H9 (cell line): ENCODE measurements around the gene WDR13. TPM values are rescaled to one million over a fixed set of nuclear protein-coding genes. Genes with fewer than 3 reads are reported as not detected.

Experiments
- DNase-seq: peaks from one replicate; pipeline ENCODE4 v3.0.0-alpha.2; 2017
- H2AFZ ChIP-seq: one replicate; pipeline ENCODE4 v1.6.1; 2013; ENCODE audit warnings: mild to moderate bottlenecking, low read length, control low read depth, moderate library complexity
- H2AK5ac ChIP-seq: 2 replicates; pipeline ENCODE4 v1.6.1; 2013; ENCODE audit warnings: low read length, control low read depth, mixed read lengths; ENCODE audit not compliant: insufficient read length
- H2BK120ac ChIP-seq: one replicate; pipeline ENCODE4 v1.6.1; 2013; ENCODE audit warnings: low read depth, mild to moderate bottlenecking, low read length, control low read depth, inconsistent platforms; ENCODE audit not compliant: poor library complexity, severe bottlenecking
- H2BK12ac ChIP-seq: 2 replicates; pipeline ENCODE4 v1.6.1; 2013; ENCODE audit warnings: low read length, control low read depth, mixed read lengths, low read depth; ENCODE audit not compliant: insufficient read length
- H2BK15ac ChIP-seq: 2 replicates; pipeline ENCODE4 v1.6.1; 2013; ENCODE audit warnings: low read depth, low read length, control low read depth
- H2BK20ac ChIP-seq: one replicate; pipeline ENCODE4 v1.6.1; 2013; ENCODE audit warnings: low read depth, mild to moderate bottlenecking, low read length, control low read depth, inconsistent platforms; ENCODE audit not compliant: poor library complexity, severe bottlenecking
- H2BK5ac ChIP-seq: 2 replicates; pipeline ENCODE4 v1.6.1; 2013; ENCODE audit warnings: low read length, control low read depth, mixed read lengths; ENCODE audit not compliant: insufficient read length
- H3K14ac ChIP-seq: 2 replicates; pipeline ENCODE4 v1.6.1; 2013; ENCODE audit warnings: low read length, control low read depth; ENCODE audit not compliant: insufficient read depth
- H3K18ac ChIP-seq: 2 replicates; pipeline ENCODE4 v1.6.1; 2013; ENCODE audit warnings: low read depth, mild to moderate bottlenecking, mixed read lengths, low read length, control low read depth; ENCODE audit not compliant: insufficient read length
- H3K23ac ChIP-seq: 2 replicates; pipeline ENCODE4 v1.6.1; 2013; ENCODE audit warnings: low read length, control low read depth, mixed read lengths, low read depth; ENCODE audit not compliant: insufficient read length
- H3K23me2 ChIP-seq: 2 replicates; pipeline ENCODE4 v1.6.1; 2013; ENCODE audit warnings: low read depth, mild to moderate bottlenecking, mixed read lengths, low read length, control low read depth; ENCODE audit not compliant: insufficient read length, poor library complexity, severe bottlenecking
- H3K27ac ChIP-seq: 2 replicates; pipeline ENCODE4 v1.5.1; 2013; ENCODE audit warnings: low read length, control low read depth, mixed read lengths, low read depth; ENCODE audit not compliant: insufficient read length
- H3K27me3 ChIP-seq: 2 replicates; pipeline ENCODE4 v1.6.1; 2013; ENCODE audit warnings: low read length, control low read depth, inconsistent platforms; ENCODE audit not compliant: insufficient read depth
- H3K4ac ChIP-seq: 2 replicates; pipeline ENCODE4 v1.6.1; 2013; ENCODE audit warnings: low read depth, mild to moderate bottlenecking, control low read depth, inconsistent platforms, low read length, moderate library complexity
- H3K4me1 ChIP-seq: 2 replicates; pipeline ENCODE4 v1.6.1; 2013; ENCODE audit warnings: low read length, control low read depth, inconsistent platforms; ENCODE audit not compliant: insufficient read depth
- H3K4me2 ChIP-seq: 2 replicates; pipeline ENCODE4 v1.6.1; 2013; ENCODE audit warnings: low read length, control low read depth, mixed read lengths; ENCODE audit not compliant: insufficient read length, insufficient read depth
- H3K56ac ChIP-seq: 2 replicates; pipeline ENCODE4 v1.6.1; 2013; ENCODE audit warnings: low read depth, mild to moderate bottlenecking, mixed read lengths, low read length, control low read depth; ENCODE audit not compliant: insufficient read length
- H3K79me1 ChIP-seq: 2 replicates; pipeline ENCODE4 v1.6.1; 2013; ENCODE audit warnings: low read depth, mild to moderate bottlenecking, moderate library complexity, low read length, control low read depth, inconsistent platforms; ENCODE audit not compliant: insufficient read depth, poor library complexity, severe bottlenecking
- H3K79me2 ChIP-seq: 2 replicates; pipeline ENCODE4 v1.6.1; 2013; ENCODE audit warnings: low read length, control low read depth, inconsistent platforms; ENCODE audit not compliant: insufficient read depth
- H3K9ac ChIP-seq: 2 replicates; pipeline ENCODE4 v1.6.1; 2013; ENCODE audit warnings: low read length, control low read depth, mixed read lengths; ENCODE audit not compliant: insufficient read length; ENCODE audit errors: extremely low read depth
- H3K9me3 ChIP-seq: one replicate; pipeline ENCODE4 v1.6.1; 2013; ENCODE audit warnings: low read depth, low read length, inconsistent platforms; ENCODE audit not compliant: control insufficient read depth
- H3T11ph ChIP-seq: one replicate; pipeline ENCODE4 v1.6.1; 2013; ENCODE audit warnings: mild to moderate bottlenecking, low read length, control low read depth, inconsistent platforms
- H4K20me1 ChIP-seq: one replicate; pipeline ENCODE4 v1.6.1; 2013; ENCODE audit not compliant: control insufficient read depth, insufficient read length, insufficient read depth
- H4K5ac ChIP-seq: 2 replicates; pipeline ENCODE4 v1.6.1; 2013; ENCODE audit warnings: low read depth, mild to moderate bottlenecking, mixed read lengths, low read length, control low read depth; ENCODE audit not compliant: insufficient read length
- H4K8ac ChIP-seq: replicated peaks from 2 replicates; pipeline ENCODE4 v1.6.1; 2013; ENCODE audit warnings: low read length, control low read depth, mixed read lengths, low read depth; ENCODE audit not compliant: insufficient read length
- H4K91ac ChIP-seq: 2 replicates; pipeline ENCODE4 v1.6.1; 2013; ENCODE audit warnings: low read depth, mild to moderate bottlenecking, moderate library complexity, mixed read lengths, low read length, control low read depth; ENCODE audit not compliant: insufficient read length
- H3K27ac Mint-ChIP-seq, 3 experiments: 2 replicates in 2 of 3; 3 replicates in 1 of 3; pipeline ENCODE4 v1.8.0; 2020 to 2021; ENCODE audit warnings: mixed read lengths in 3 of 3, mild to moderate bottlenecking in 1 of 3, moderate library complexity in 1 of 3
- H3K27me3 Mint-ChIP-seq: 2 replicates; pipeline ENCODE4 v1.8.0; 2021; ENCODE audit warnings: low read depth, mild to moderate bottlenecking, moderate library complexity, mixed read lengths
- H3K36me3 Mint-ChIP-seq, 3 experiments: 2 replicates in 2 of 3; 3 replicates in 1 of 3; pipeline ENCODE4 v1.8.0; 2020 to 2021; ENCODE audit warnings: low read depth in 3 of 3, mixed read lengths in 3 of 3; ENCODE audit not compliant: insufficient read depth in 1 of 3
- H3K4me1 Mint-ChIP-seq, 2 experiments: 2 replicates each; pipeline ENCODE4 v1.8.0; 2020; ENCODE audit warnings: mixed read lengths in 2 of 2
- H3K4me3 Mint-ChIP-seq, 2 experiments: 2 replicates in 1 of 2; 3 replicates in 1 of 2; pipeline ENCODE4 v1.8.0; 2020 to 2021; ENCODE audit warnings: mild to moderate bottlenecking in 2 of 2, mixed read lengths in 2 of 2, moderate library complexity in 1 of 2
- H3K9me3 Mint-ChIP-seq, 2 experiments: 2 replicates in 1 of 2; 3 replicates in 1 of 2; pipeline ENCODE4 v1.8.0; 2020; ENCODE audit warnings: mild to moderate bottlenecking in 2 of 2, mixed read lengths in 2 of 2, moderate library complexity in 1 of 2
- WGBS: extraction: QIAGEN DNeasy Blood & Tissue Kit; methylation state at CpG from one replicate; pipeline ENCODE4 v1.1.7; 2013; ENCODE audit warnings: missing lambda C conversion rate, low lambda C conversion rate, mixed read lengths; ENCODE audit not compliant: insufficient read length; ENCODE audit errors: extremely low coverage; 5-methylcytosine and 5-hydroxymethylcytosine counted together
- long read RNA-seq: library from polyadenylated mRNA; unstranded; transcript quantifications from one replicate; pipeline ENCODE4 v2.0.0, GENCODE V29; 2020
- total RNA-seq: library from RNA; stranded (reverse); gene quantifications from 2 replicates; pipeline ENCODE4 v1.2.1, GENCODE V29; 2021
- TF ChIP-seq, protein P1 (sequence below): fragments of 200-600 bp; sonication (generic); conservative IDR thresholded peaks from 3 replicates; pipeline ENCODE4 v1.8.0; 2021; ENCODE audit warnings: antibody characterized with exemption, mild to moderate bottlenecking

WDR13 gene
- 29.4 and 30.0 TPM in 2 replicates for total RNA-seq
- long read RNA-seq, full-length matches to known transcripts, result 169 of 221 reads
- long read RNA-seq, partial matches to known transcripts, result 7 of 221 reads
- long read RNA-seq, other reads (novel, unspliced or antisense), result 45 of 221 reads

DNA sequence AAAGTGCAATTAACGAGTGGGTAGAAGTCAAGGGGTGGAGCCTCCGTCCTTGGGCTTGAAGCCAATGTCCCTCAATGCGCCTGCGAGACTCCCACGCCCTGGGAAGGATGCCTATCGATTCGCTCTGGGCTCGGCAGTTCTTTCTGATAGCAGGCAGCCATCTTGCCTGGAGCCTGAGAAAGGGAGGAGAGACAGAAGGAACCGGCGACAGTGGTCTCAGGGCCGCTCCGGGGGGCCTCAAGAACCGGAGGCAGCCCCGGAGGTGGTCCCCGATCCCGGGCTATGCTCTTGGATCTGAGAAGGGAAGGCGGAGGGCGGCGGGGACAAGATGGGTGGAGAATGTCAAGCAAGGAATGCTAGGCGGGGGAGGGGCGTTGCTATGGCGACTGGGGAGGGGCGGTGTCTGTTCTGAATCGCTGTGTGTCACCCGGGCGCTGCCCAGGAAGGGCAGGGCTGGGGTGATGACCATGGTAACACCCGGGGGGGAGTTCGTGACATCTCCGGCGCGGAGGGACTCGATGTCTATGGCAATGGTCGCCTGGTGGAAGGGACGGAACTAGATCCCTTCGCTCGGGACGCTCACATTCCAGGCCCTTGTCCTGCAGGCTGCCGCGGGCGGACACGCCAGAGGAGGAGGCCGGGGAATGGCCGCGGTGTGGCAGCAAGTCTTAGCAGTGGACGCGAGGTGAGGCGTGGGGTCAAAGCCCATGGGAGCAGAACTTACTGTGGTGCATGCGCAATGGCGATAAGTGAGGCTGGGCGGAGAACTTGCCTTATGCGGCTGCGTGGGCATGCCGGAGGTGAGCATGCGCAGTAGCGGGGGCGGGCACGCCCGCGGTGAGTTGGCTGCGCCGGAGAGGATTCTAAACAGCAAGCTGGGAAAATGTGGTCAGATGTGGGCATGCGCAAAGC is at the start of gene WDR13:
WDR13 (plus strand) TSS at position 140 of the 912 bp plus-strand sequence; CDS start at position 645, 505 bp downstream.
- peak within 1 kb of the TSS; percentile 92 to 96 for H3K4me3 Mint-ChIP-seq

More for the DNA sequence above, at the start of gene WDR13:
- H3K79me2 ChIP-seq, result no peaks in the 10 kb centered on the region
- H3K27ac ChIP-seq, result no peak within 1 kb of the TSS
- H3K27me3 Mint-ChIP-seq, result no peaks in the 10 kb centered on the region; the same call in 1 of the 2 replicates
- H2AFZ ChIP-seq, result no peak within 1 kb of the TSS
- H2AK5ac ChIP-seq, result no peak within 1 kb of the TSS
- H3K4me2 ChIP-seq, result peak within 1 kb of the TSS; percentile 58
- no peak within 1 kb of the TSS for H3K23ac ChIP-seq
- no peak within 1 kb of the TSS for H2BK5ac ChIP-seq
- no peak within 1 kb of the TSS for H2BK12ac ChIP-seq
- no peak within 1 kb of the TSS for H4K5ac ChIP-seq
- H3K9ac ChIP-seq, result peak within 1 kb of the TSS; percentile 25
- no peaks in the 10 kb centered on the region for H3K79me1 ChIP-seq
- peak; percentile 92 for DNase-seq
- H3K14ac ChIP-seq, result no peak within 1 kb of the TSS
- peaks cover 6 to 30% (median 17%) of the 10 kb centered on the region in 3 experiments; a peak in 6 of 7 replicates for H3K36me3 Mint-ChIP-seq
- TF ChIP-seq, protein P1, sequence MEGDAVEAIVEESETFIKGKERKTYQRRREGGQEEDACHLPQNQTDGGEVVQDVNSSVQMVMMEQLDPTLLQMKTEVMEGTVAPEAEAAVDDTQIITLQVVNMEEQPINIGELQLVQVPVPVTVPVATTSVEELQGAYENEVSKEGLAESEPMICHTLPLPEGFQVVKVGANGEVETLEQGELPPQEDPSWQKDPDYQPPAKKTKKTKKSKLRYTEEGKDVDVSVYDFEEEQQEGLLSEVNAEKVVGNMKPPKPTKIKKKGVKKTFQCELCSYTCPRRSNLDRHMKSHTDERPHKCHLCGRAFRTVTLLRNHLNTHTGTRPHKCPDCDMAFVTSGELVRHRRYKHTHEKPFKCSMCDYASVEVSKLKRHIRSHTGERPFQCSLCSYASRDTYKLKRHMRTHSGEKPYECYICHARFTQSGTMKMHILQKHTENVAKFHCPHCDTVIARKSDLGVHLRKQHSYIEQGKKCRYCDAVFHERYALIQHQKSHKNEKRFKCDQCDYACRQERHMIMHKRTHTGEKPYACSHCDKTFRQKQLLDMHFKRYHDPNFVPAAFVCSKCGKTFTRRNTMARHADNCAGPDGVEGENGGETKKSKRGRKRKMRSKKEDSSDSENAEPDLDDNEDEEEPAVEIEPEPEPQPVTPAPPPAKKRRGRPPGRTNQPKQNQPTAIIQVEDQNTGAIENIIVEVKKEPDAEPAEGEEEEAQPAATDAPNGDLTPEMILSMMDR, result no peak
- no peak within 1 kb of the TSS for H3K4ac ChIP-seq
- H3K23me2 ChIP-seq, result no peaks in the 10 kb centered on the region
- H4K91ac ChIP-seq, result no peak within 1 kb of the TSS
- H4K20me1 ChIP-seq, result no peaks in the 10 kb centered on the region
- peaks cover 31% of the 10 kb centered on the region for H3K9me3 ChIP-seq
- WGBS, result no CpG with 5 or more reads among the region's 62 CpGs
- no peaks in the 10 kb centered on the region for H3K27me3 ChIP-seq
- peaks cover 2 to 4% of the 10 kb centered on the region in 2 experiments; a peak in 3 of 4 replicates for H3K4me1 Mint-ChIP-seq
- H3T11ph ChIP-seq, result no peak within 1 kb of the TSS
- H3K18ac ChIP-seq, result no peak within 1 kb of the TSS
- H3K27ac Mint-ChIP-seq, result peak within 1 kb of the TSS; percentile 93 to 99 (median 98)
- H2BK20ac ChIP-seq, result no peak within 1 kb of the TSS
- no peak within 1 kb of the TSS for H4K8ac ChIP-seq
- no peaks in the 10 kb centered on the region for H3K4me1 ChIP-seq
- no peak within 1 kb of the TSS for H3K56ac ChIP-seq
- H3K9me3 Mint-ChIP-seq, result peaks cover 52 to 66% of the 10 kb centered on the region in 2 experiments
- no peak within 1 kb of the TSS for H2BK15ac ChIP-seq
- H2BK120ac ChIP-seq, result no peak within 1 kb of the TSS
